ENCODE measurements around the gene ATP9A.
A peak's percentile ranks its signal among the peaks of the same experiment; 100 is the strongest.
"Not testable (repeated sequence)": the region's sequence is repeated elsewhere in the genome, so short reads cannot be mapped to it uniquely, and the experiment has no call there.

Gene ATP9A

GRCh38 chr20:51725584-51726176 is 42.5 kb downstream of the ATP9A start:
- DNase-seq (ENCODE audit: low spot score), result no peak

GRCh38 chr20:51723026-51723425 is 45.2 kb downstream of the ATP9A start:
- DNase-seq (ENCODE audit: low spot score), result not testable (repeated sequence)

GRCh38 chr20:51722246-51722645 is 45.9 kb downstream of the ATP9A start:
- not testable (repeated sequence) for DNase-seq (ENCODE audit: low spot score)

GRCh38 chr20:51720854-51721253 is 47.3 kb downstream of the ATP9A start:
- no peak for DNase-seq (ENCODE audit: low spot score)

- no peak for DNase-seq (ENCODE audit: low spot score)
These were observed 47.8 kb downstream of the ATP9A start for GRCh38 chr20:51720384-51720783.

GRCh38 chr20:51715856-51716185 is 52.4 kb downstream of the ATP9A start:
- no peak for DNase-seq (ENCODE audit: low spot score)

GRCh38 chr20:51715163-51715855 is 52.9 kb downstream of the ATP9A start:
- no peak for DNase-seq (ENCODE audit: low spot score)

- no peak for DNase-seq (ENCODE audit: low spot score)
These were observed 55.0 kb downstream of the ATP9A start for GRCh38 chr20:51713213-51713598.

GRCh38 chr20:51712501-51713212 is 55.5 kb downstream of the ATP9A start:
- DNase-seq (ENCODE audit: low spot score), result peak; percentile 37

- DNase-seq (ENCODE audit: low spot score), result no peak
These were observed 56.8 kb downstream of the ATP9A start for GRCh38 chr20:51711426-51711825.

- DNase-seq (ENCODE audit: low spot score), result no peak
These were observed 57.8 kb downstream of the ATP9A start for GRCh38 chr20:51710361-51710894.

- DNase-seq (ENCODE audit: low spot score), result no peak
These were observed 62.8 kb downstream of the ATP9A start for GRCh38 chr20:51705400-51705799.

GRCh38 chr20:51703400-51704287 is 64.5 kb downstream of the ATP9A start:
- DNase-seq (ENCODE audit: low spot score), result no peak

GRCh38 chr20:51702556-51702955 is 65.6 kb downstream of the ATP9A start:
- DNase-seq (ENCODE audit: low spot score), result no peak

- peak; percentile 70 for DNase-seq (ENCODE audit: low spot score)
These were observed 67.3 kb downstream of the ATP9A start for GRCh38 chr20:51700809-51701285.

- DNase-seq (ENCODE audit: low spot score), result no peak
These were observed 69.9 kb downstream of the ATP9A start for GRCh38 chr20:51698252-51698651.

GRCh38 chr20:51697096-51697826 is 70.9 kb downstream of the ATP9A start:
- DNase-seq (ENCODE audit: low spot score), result no peak

- peak; percentile 18 for DNase-seq (ENCODE audit: low spot score)
These were observed 71.7 kb downstream of the ATP9A start for GRCh38 chr20:51696304-51697071.

- DNase-seq (ENCODE audit: low spot score), result peak; percentile 76
These were observed 72.5 kb downstream of the ATP9A start for GRCh38 chr20:51695574-51696303.

Measured in GM03348 (cell line).